OCI-LY3 (cell line): ENCODE measurements around the gene APOL1.

ENCODE experiments used
- H2AFZ ChIP-seq: fragments of 200-600, 300-600 bp; shearing (Covaris generic); 2 replicates; pipeline ENCODE4 v1.6.0; 2014; ENCODE audit warnings: antibody characterized with exemption, low read depth, low read length
- H3K27ac ChIP-seq: fragments of 200-600, 300-600 bp; sonication (generic); 2 replicates; pipeline ENCODE4 v1.5.1; 2014; ENCODE audit warnings: mild to moderate bottlenecking, low read length, moderate library complexity, mixed read lengths
- H3K27me3 ChIP-seq: fragments of 200-600, 300-600 bp; sonication (generic); 2 replicates; pipeline ENCODE4 v1.6.1; 2014; ENCODE audit warnings: low read depth, low read length, mixed read lengths
- H3K36me3 ChIP-seq: fragments of 200-600, 300-600 bp; sonication (generic); replicated peaks from 2 replicates; pipeline ENCODE3; 2014; ENCODE audit warnings: low read depth, low read length, mixed read lengths
- H3K4me1 ChIP-seq: fragments of 300-600, 200-600 bp; sonication (generic); 2 replicates; pipeline ENCODE4 v1.6.1; 2014; ENCODE audit warnings: low read length, mixed read lengths
- H3K4me2 ChIP-seq: fragments of 200-600, 300-600 bp; sonication (generic); 2 replicates; pipeline ENCODE4 v1.6.1; 2014; ENCODE audit warnings: low read length, mixed read lengths
- H3K4me3 ChIP-seq: fragments of 300-600, 200-600 bp; sonication (generic); 2 replicates; pipeline ENCODE4 v1.5.1; 2014; ENCODE audit warnings: antibody characterized with exemption, mild to moderate bottlenecking, low read length, moderate library complexity
- H3K79me2 ChIP-seq: fragments of 300-600, 200-600 bp; shearing (Covaris generic); 2 replicates; pipeline ENCODE4 v1.6.1; 2014; ENCODE audit warnings: mild to moderate bottlenecking, low read length, mixed read lengths
- H3K9ac ChIP-seq: fragments of 300-600, 200-600 bp; shearing (Covaris generic); 2 replicates; pipeline ENCODE4 v1.6.0; 2014; ENCODE audit warnings: mild to moderate bottlenecking, low read length, moderate library complexity
- H3K9me3 ChIP-seq: fragments of 200-600, 300-600 bp; shearing (Covaris generic); 2 replicates; pipeline ENCODE4 v1.6.1; 2014; ENCODE audit warnings: low read length, mixed read lengths; ENCODE audit not compliant: insufficient read depth
- H4K20me1 ChIP-seq: fragments of 200-600, 300-600 bp; sonication (generic); 2 replicates; pipeline ENCODE4 v1.6.1; 2016; ENCODE audit warnings: low read length, mixed read lengths; ENCODE audit not compliant: insufficient read depth
- CTCF ChIP-seq: fragments of 200-600, 300-600 bp; sonication (generic); IDR thresholded peaks from 2 replicates; pipeline ENCODE4 v1.5.1; 2014; ENCODE audit warnings: antibody characterized with exemption, low read length, low read depth
- EZH2phosphoT487 ChIP-seq: fragments of 200-600 bp; shearing (Covaris generic); IDR thresholded peaks from 2 replicates; pipeline ENCODE4 v1.6.1; 2018; ENCODE audit warnings: antibody characterized with exemption, mixed run types, low read depth

APOL1 gene

GRCh38 chr22:36222887-36223450, 30.0 kb upstream of the APOL1 start:
- no peaks in the 10 kb centered on the region for H3K9me3 ChIP-seq
- H4K20me1 ChIP-seq = peaks cover 8% of the 10 kb centered on the region; the same call in 1 of the 2 replicates
- H3K9ac ChIP-seq = no peak overlapping the region
- H3K4me3 ChIP-seq = no peak overlapping the region
- H3K4me2 ChIP-seq = no peak overlapping the region
- H3K4me1 ChIP-seq = peaks cover 9% of the 10 kb centered on the region
- H3K27ac ChIP-seq = no peak overlapping the region
- no peak for TF ChIP-seq CTCF
- TF ChIP-seq EZH2phosphoT487 = no peak
- peaks cover 11% of the 10 kb centered on the region for H3K36me3 ChIP-seq
- no peaks in the 10 kb centered on the region for H3K79me2 ChIP-seq
- H2AFZ ChIP-seq = no peak overlapping the region
- H3K27me3 ChIP-seq = peaks cover 3% of the 10 kb centered on the region; the same call in 1 of the 2 replicates

GRCh38 chr22:36223504-36223903, 29.4 kb upstream of the APOL1 start:
- Histone ChIP-seq H3K27me3 (0 out of 2 replicates have a peak, but pooled peaks cover 3% of the 10 kb centered on the region), H3K9ac (no peak overlapping the region), H3K4me1 (peaks cover 9% of the 10 kb centered on the region), H2AFZ (no peak overlapping the region), H3K27ac (no peak overlapping the region), H3K36me3 (peaks cover 13% of the 10 kb centered on the region), H3K4me2 (no peak overlapping the region), H3K79me2 (no peaks in the 10 kb centered on the region), H3K9me3 (no peaks in the 10 kb centered on the region), H4K20me1 (peaks cover 10% of the 10 kb centered on the region; the same call in 1 of the 2 replicates), H3K4me3 (no peak overlapping the region)
- TF ChIP-seq CTCF (no peak), EZH2phosphoT487 (no peak)

GRCh38 chr22:36224245-36224644, 28.7 kb upstream of the APOL1 start:
- H3K4me3 ChIP-seq = no peak overlapping the region
- H3K36me3 ChIP-seq = peaks cover 18% of the 10 kb centered on the region
- TF ChIP-seq CTCF (no peak), EZH2phosphoT487 (no peak)
- no peak overlapping the region for H3K4me2 ChIP-seq
- no peaks in the 10 kb centered on the region for H3K9me3 ChIP-seq
- no peak overlapping the region for H3K9ac ChIP-seq
- 0 out of 2 replicates have a peak, but pooled peaks cover 3% of the 10 kb centered on the region for H3K27me3 ChIP-seq
- H2AFZ ChIP-seq = no peak overlapping the region
- no peak overlapping the region; the same call in 1 of the 2 replicates for H3K27ac ChIP-seq
- no peaks in the 10 kb centered on the region for H3K79me2 ChIP-seq
- H4K20me1 ChIP-seq = peaks cover 11% of the 10 kb centered on the region; the same call in 1 of the 2 replicates
- peaks cover 9% of the 10 kb centered on the region for H3K4me1 ChIP-seq

- H4K20me1 ChIP-seq = peaks cover 11% of the 10 kb centered on the region; the same call in 1 of the 2 replicates
- H3K36me3 ChIP-seq = peaks cover 24% of the 10 kb centered on the region
Observed at GRCh38 chr22:36225333-36225922, 27.5 kb upstream of the APOL1 start.

More at GRCh38 chr22:36225333-36225922, 27.5 kb upstream of the APOL1 start:
- Histone ChIP-seq H3K4me2 (no peak overlapping the region), H2AFZ (no peak overlapping the region), H3K4me3 (no peak overlapping the region), H3K27ac (no peak overlapping the region), H3K27me3 (no peaks in the 10 kb centered on the region), H3K4me1 (peaks cover 9% of the 10 kb centered on the region), H3K9ac (no peak overlapping the region), H3K79me2 (0 out of 2 replicates have a peak, but pooled peaks cover 3% of the 10 kb centered on the region), H3K9me3 (no peaks in the 10 kb centered on the region)
- no peak for TF ChIP-seq EZH2phosphoT487
- no peak for TF ChIP-seq CTCF
